GM08714 (cell line): ENCODE results near the gene VAMP8.

Experiments used
- H3K4me3 ChIP-seq: fragments of 200-500 bp; sonication (Bioruptor generic); 2 replicates; pipeline ENCODE4 v1.5.1; 2014; ENCODE audit warnings: mild to moderate bottlenecking, low read length, inconsistent platforms
- ZNF274 ChIP-seq: IDR thresholded peaks from 2 replicates; pipeline ENCODE4 v1.6.1; 2012; ENCODE audit warnings: mild to moderate bottlenecking, low read depth, low read length

VAMP8 gene

GRCh38 chr2:85577386-85578242, at the start of gene VAMP8:
Gene VAMP8, plus strand, starts transcription at chr2:85577586. Its CDS starts 61 bp downstream, at chr2:85577647.
- no peak for TF ChIP-seq ZNF274
- peak within 1 kb of the TSS; percentile 76 for H3K4me3 ChIP-seq

DNA sequence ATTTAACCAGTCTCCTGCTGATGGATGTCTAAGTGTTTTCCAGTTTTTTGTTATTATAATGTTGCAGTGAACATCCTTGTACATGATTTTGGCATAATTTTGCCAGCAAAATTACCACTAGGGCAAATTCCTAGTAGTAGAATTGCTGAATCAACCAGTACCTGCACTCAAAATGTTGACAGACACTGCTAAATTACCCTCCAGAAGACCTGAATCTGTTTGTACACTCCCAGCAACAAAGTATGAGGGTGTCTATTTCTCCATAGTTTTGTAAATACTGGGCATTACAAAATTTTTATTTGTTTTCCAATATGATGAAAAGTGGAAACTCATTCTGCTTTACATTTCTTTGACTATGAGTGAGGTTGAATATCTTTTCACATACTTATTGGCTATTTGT, 49.6 kb upstream of the VAMP8 start:
- no peak for TF ChIP-seq ZNF274
- no peak overlapping the region for H3K4me3 ChIP-seq

- no peak for TF ChIP-seq ZNF274
Observed at GRCh38 chr2:85528355-85528754, 49.0 kb upstream of the VAMP8 start.

GRCh38 chr2:85529809-85530208, 47.6 kb upstream of the VAMP8 start:
- H3K4me3 ChIP-seq = no peak overlapping the region
- TF ChIP-seq ZNF274 = no peak

More at GRCh38 chr2:85528355-85528754, 49.0 kb upstream of the VAMP8 start:
- no peak overlapping the region for H3K4me3 ChIP-seq

DNA sequence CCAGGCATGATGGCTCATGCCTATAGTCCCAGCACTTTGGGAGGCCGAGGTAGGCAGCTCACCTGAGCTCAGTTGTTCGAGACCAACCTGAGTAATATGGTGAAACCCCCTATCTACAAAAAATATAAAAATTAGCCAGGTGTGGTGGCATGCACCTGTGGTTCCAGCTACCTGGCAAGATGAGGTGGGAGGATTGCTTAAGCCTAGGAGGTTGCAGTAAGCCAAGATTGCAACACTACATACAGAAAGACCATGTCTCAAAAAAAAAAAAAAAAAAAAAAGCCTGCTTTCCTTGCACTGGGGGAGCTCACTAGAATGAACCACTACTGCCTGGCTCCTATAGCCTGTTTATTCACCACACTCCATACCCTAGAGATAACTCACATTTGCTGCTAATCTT, 45.8 kb upstream of the VAMP8 start:
- TF ChIP-seq ZNF274 = no peak

GRCh38 chr2:85534099-85534498, 43.3 kb upstream of the VAMP8 start:
- TF ChIP-seq ZNF274 = no peak
- no peak overlapping the region for H3K4me3 ChIP-seq

More for the DNA sequence above, 45.8 kb upstream of the VAMP8 start:
- H3K4me3 ChIP-seq = no peak overlapping the region

- H3K4me3 ChIP-seq = no peak overlapping the region
- no peak for TF ChIP-seq ZNF274
Observed at GRCh38 chr2:85534881-85535280, 42.5 kb upstream of the VAMP8 start.

DNA sequence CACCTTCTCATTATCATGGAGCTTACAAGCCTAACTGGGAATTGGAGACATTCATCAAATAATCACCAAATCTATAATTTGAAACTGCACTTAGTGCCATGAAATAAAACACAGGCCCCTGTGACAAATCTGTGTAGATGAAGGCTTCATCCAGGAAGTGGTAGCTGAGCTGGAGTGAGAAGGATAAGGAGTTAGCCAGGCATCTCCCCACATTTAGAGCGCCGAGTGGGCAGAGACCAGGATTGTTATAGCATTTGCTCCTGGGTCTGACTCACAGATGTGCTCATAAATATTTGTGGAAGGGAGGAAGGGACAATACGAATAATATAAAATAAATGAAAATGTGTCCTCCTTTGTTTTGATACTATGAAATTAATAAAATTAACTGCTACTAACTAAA, 40.9 kb upstream of the VAMP8 start:
- H3K4me3 ChIP-seq = no peak overlapping the region
- TF ChIP-seq ZNF274 = no peak

- peak overlapping the region; percentile 98 for H3K4me3 ChIP-seq
- no peak for TF ChIP-seq ZNF274
Observed at GRCh38 chr2:85537600-85538506, 39.5 kb upstream of the VAMP8 start.

GRCh38 chr2:85538507-85539360, 38.7 kb upstream of the VAMP8 start, which contains the start of gene MAT2A:
Gene MAT2A, plus strand, starts transcription at chr2:85539168. Its CDS starts 120 bp downstream, at chr2:85539288.
- TF ChIP-seq ZNF274 = no peak
- H3K4me3 ChIP-seq = peak within 1 kb of the TSS; percentile 98

GRCh38 chr2:85539361-85540132, 37.8 kb upstream of the VAMP8 start:
- peak overlapping the region; percentile 98 for H3K4me3 ChIP-seq
- TF ChIP-seq ZNF274 = no peak

- no peak for TF ChIP-seq ZNF274
- H3K4me3 ChIP-seq = peak overlapping the region; percentile 98
Observed at GRCh38 chr2:85540133-85540648, 37.2 kb upstream of the VAMP8 start.

- no peak for TF ChIP-seq ZNF274
- peak overlapping the region; percentile 98; the same call in 1 of the 2 replicates for H3K4me3 ChIP-seq
Observed at GRCh38 chr2:85541262-85541661, 36.1 kb upstream of the VAMP8 start.
